ENCODE results near the gene RAN.

RAN gene

GRCh38 chr12:130830246-130830551, 41.7 kb upstream of the RAN start:
- TF ChIP-seq CTCF (IDR thresholded peaks at IDR 0.05; ENCODE audit: low read depth, low read length): no peak
- DNase-seq (ENCODE audit: low read depth in 2 of 2): no peak
- no peak overlapping the region for H3K4me3 ChIP-seq (replicated peaks in 1 of 2; ENCODE audit: low read depth in 2 of 2, low read length in 2 of 2)

GRCh38 chr12:130831246-130831645, 40.6 kb upstream of the RAN start:
- DNase-seq (ENCODE audit: low read depth in 2 of 2): no peak
- no peak for TF ChIP-seq CTCF (IDR thresholded peaks at IDR 0.05; ENCODE audit: low read depth, low read length)
- no peak overlapping the region for H3K4me3 ChIP-seq (replicated peaks in 1 of 2; ENCODE audit: low read depth in 2 of 2, low read length in 2 of 2)

- H3K4me3 ChIP-seq (replicated peaks in 1 of 2; ENCODE audit: low read depth in 2 of 2, low read length in 2 of 2): no peak overlapping the region
- no peak for DNase-seq (ENCODE audit: low read depth in 2 of 2)
- no peak for TF ChIP-seq CTCF (IDR thresholded peaks at IDR 0.05; ENCODE audit: low read depth, low read length)
Measured at GRCh38 chr12:130831876-130832405, 39.9 kb upstream of the RAN start.

GRCh38 chr12:130832561-130833209, 39.2 kb upstream of the RAN start:
- TF ChIP-seq CTCF (IDR thresholded peaks at IDR 0.05; ENCODE audit: low read depth, low read length): no peak
- no peak overlapping the region for H3K4me3 ChIP-seq (replicated peaks in 1 of 2; ENCODE audit: low read depth in 2 of 2, low read length in 2 of 2)
- peak; percentile 62 to 74 for DNase-seq (ENCODE audit: low read depth in 2 of 2)

GRCh38 chr12:130835011-130835410, 36.9 kb upstream of the RAN start:
- no peak for TF ChIP-seq CTCF (IDR thresholded peaks at IDR 0.05; ENCODE audit: low read depth, low read length)
- no peak for DNase-seq (ENCODE audit: low read depth in 2 of 2)
- no peak overlapping the region for H3K4me3 ChIP-seq (replicated peaks in 1 of 2; ENCODE audit: low read depth in 2 of 2, low read length in 2 of 2)

GRCh38 chr12:130835436-130835835, 36.4 kb upstream of the RAN start:
- DNase-seq (ENCODE audit: low read depth in 2 of 2): no peak
- H3K4me3 ChIP-seq (replicated peaks in 1 of 2; ENCODE audit: low read depth in 2 of 2, low read length in 2 of 2): no peak overlapping the region
- no peak for TF ChIP-seq CTCF (IDR thresholded peaks at IDR 0.05; ENCODE audit: low read depth, low read length)

Measured in cardiac fibroblast (primary cell).